OCI-LY3 (cell line): ENCODE results near the gene KCNS3.

Experiments
- EZH2phosphoT487 ChIP-seq: fragments of 200-600 bp; shearing (Covaris generic); IDR thresholded peaks from 2 replicates; pipeline ENCODE4 v1.6.1; 2018; ENCODE audit warnings: antibody characterized with exemption, mixed run types, low read depth
- TF ChIP-seq, protein P1 (sequence below): fragments of 200-600, 300-600 bp; sonication (generic); IDR thresholded peaks from 2 replicates; pipeline ENCODE4 v1.5.1; 2014; ENCODE audit warnings: antibody characterized with exemption, low read length, low read depth

DNA sequence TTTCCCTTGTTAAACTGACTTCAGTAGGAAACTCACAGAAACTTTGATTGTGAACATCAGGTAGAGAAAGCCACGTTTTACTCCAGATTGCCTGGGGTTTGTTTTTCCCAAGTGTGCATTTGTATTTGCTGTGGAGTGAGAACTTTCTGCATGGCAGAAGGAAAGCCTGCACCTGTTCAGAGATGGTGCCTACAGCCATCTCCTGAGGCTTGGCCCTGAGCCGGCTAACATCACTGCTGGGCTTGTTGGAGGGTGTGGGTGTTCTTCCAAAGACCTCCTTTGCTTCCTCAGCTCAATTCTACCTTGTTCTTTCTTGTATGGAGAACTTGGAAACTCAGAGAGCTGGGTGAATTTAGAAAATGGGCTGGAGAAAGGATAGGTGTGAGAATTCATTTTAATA is 16.1 kb downstream of the KCNS3 start:
- TF ChIP-seq, protein P1, sequence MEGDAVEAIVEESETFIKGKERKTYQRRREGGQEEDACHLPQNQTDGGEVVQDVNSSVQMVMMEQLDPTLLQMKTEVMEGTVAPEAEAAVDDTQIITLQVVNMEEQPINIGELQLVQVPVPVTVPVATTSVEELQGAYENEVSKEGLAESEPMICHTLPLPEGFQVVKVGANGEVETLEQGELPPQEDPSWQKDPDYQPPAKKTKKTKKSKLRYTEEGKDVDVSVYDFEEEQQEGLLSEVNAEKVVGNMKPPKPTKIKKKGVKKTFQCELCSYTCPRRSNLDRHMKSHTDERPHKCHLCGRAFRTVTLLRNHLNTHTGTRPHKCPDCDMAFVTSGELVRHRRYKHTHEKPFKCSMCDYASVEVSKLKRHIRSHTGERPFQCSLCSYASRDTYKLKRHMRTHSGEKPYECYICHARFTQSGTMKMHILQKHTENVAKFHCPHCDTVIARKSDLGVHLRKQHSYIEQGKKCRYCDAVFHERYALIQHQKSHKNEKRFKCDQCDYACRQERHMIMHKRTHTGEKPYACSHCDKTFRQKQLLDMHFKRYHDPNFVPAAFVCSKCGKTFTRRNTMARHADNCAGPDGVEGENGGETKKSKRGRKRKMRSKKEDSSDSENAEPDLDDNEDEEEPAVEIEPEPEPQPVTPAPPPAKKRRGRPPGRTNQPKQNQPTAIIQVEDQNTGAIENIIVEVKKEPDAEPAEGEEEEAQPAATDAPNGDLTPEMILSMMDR, result no peak
- TF ChIP-seq EZH2phosphoT487, result no peak
